ENCODE results near the gene PMFBP1.

PMFBP1 gene, protein sequence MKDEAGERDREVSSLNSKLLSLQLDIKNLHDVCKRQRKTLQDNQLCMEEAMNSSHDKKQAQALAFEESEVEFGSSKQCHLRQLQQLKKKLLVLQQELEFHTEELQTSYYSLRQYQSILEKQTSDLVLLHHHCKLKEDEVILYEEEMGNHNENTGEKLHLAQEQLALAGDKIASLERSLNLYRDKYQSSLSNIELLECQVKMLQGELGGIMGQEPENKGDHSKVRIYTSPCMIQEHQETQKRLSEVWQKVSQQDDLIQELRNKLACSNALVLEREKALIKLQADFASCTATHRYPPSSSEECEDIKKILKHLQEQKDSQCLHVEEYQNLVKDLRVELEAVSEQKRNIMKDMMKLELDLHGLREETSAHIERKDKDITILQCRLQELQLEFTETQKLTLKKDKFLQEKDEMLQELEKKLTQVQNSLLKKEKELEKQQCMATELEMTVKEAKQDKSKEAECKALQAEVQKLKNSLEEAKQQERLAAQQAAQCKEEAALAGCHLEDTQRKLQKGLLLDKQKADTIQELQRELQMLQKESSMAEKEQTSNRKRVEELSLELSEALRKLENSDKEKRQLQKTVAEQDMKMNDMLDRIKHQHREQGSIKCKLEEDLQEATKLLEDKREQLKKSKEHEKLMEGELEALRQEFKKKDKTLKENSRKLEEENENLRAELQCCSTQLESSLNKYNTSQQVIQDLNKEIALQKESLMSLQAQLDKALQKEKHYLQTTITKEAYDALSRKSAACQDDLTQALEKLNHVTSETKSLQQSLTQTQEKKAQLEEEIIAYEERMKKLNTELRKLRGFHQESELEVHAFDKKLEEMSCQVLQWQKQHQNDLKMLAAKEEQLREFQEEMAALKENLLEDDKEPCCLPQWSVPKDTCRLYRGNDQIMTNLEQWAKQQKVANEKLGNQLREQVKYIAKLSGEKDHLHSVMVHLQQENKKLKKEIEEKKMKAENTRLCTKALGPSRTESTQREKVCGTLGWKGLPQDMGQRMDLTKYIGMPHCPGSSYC

GRCh38 chr16:72172105-72173034 lies at the start of gene PMFBP1:
PMFBP1 (minus strand) TSS chr16:72172155; CDS start chr16:72171208, 947 bp downstream.
- no peaks in the 10 kb centered on the region for H3K36me3 ChIP-seq (ENCODE audit: control insufficient read depth, insufficient read depth, low read length)
- H3K4me3 ChIP-seq (ENCODE audit: low read length): no peak within 1 kb of the TSS
- no peaks in the 10 kb centered on the region for H3K4me1 ChIP-seq (ENCODE audit: control insufficient read depth, insufficient read depth, low read length)
- no peak within 1 kb of the TSS for H3K27ac ChIP-seq (ENCODE audit: low read length)
- WGBS (ENCODE audit: insufficient coverage, insufficient read length): no CpG with 5 or more reads among the region's 11 CpGs
- no peaks in the 10 kb centered on the region for H3K9me3 ChIP-seq (ENCODE audit: control insufficient read depth, insufficient read depth, low read length)
- no peaks in the 10 kb centered on the region for H3K27me3 ChIP-seq (ENCODE audit: control insufficient read depth, insufficient read depth, low read length)
- DNase-seq (ENCODE audit: low read depth, low spot score): no peak

- Histone ChIP-seq H3K27me3 (ENCODE audit: control insufficient read depth, insufficient read depth, low read length) (no peaks in the 10 kb centered on the region), H3K27ac (ENCODE audit: low read length) (no peak overlapping the region), H3K4me3 (ENCODE audit: low read length) (no peak overlapping the region), H3K9me3 (ENCODE audit: control insufficient read depth, insufficient read depth, low read length) (no peaks in the 10 kb centered on the region), H3K36me3 (ENCODE audit: control insufficient read depth, insufficient read depth, low read length) (no peaks in the 10 kb centered on the region), H3K4me1 (ENCODE audit: control insufficient read depth, insufficient read depth, low read length) (no peaks in the 10 kb centered on the region)
- WGBS (ENCODE audit: insufficient coverage, insufficient read length): no CpG with 5 or more reads among the region's 5 CpGs
- DNase-seq (ENCODE audit: low read depth, low spot score): no peak
These were observed 49.7 kb upstream of the PMFBP1 start for GRCh38 chr16:72221630-72222024.

DNA sequence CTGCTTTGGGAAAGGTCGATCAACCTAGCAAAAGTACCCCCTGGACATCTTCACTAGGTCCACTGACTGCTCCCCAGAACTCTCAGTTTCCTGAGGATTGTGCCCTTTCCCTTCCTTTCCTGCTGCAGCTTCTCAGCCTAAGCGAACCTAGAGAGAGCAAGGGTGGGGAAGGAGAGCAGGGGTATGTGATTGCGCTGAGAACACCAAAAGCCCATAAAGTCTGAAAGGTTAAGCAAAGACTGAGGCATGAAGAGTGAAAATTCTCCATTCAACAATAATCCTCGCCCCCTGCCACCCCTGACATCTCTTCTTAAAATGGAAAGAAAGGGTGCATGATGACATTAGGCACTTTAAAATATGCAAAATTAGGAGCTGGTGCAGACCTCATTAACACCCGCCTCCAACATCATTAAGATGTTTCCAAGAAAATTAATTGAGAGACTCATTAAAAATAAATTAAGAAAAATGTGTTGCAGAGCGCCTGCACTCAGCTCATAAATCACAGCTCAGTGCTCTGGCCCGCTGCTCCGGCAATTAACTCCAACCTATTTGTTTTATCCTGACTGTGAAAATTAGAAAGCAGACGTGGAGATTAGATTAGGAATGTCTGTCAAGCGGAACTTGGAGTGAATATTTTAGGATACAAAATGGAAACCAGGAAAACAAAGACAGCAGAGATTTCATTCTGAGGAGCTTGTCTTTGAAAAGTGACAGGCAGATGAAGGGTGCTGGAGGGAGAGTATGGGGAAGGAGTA lies 49.1 kb upstream of the PMFBP1 start:
- WGBS (ENCODE audit: insufficient coverage, insufficient read length): no CpG with 5 or more reads among the region's 10 CpGs
- no peaks in the 10 kb centered on the region for H3K4me1 ChIP-seq (ENCODE audit: control insufficient read depth, insufficient read depth, low read length)
- no peak overlapping the region for H3K27ac ChIP-seq (ENCODE audit: low read length)
- no peak overlapping the region for H3K4me3 ChIP-seq (ENCODE audit: low read length)
- DNase-seq (ENCODE audit: low read depth, low spot score): no peak
- H3K36me3 ChIP-seq (ENCODE audit: control insufficient read depth, insufficient read depth, low read length): no peaks in the 10 kb centered on the region
- no peaks in the 10 kb centered on the region for H3K27me3 ChIP-seq (ENCODE audit: control insufficient read depth, insufficient read depth, low read length)
- no peaks in the 10 kb centered on the region for H3K9me3 ChIP-seq (ENCODE audit: control insufficient read depth, insufficient read depth, low read length)

GRCh38 chr16:72219282-72219681 lies 47.3 kb upstream of the PMFBP1 start:
- Histone ChIP-seq H3K27me3 (ENCODE audit: control insufficient read depth, insufficient read depth, low read length) (no peaks in the 10 kb centered on the region), H3K27ac (ENCODE audit: low read length) (no peak overlapping the region), H3K4me1 (ENCODE audit: control insufficient read depth, insufficient read depth, low read length) (no peaks in the 10 kb centered on the region), H3K36me3 (ENCODE audit: control insufficient read depth, insufficient read depth, low read length) (no peaks in the 10 kb centered on the region), H3K4me3 (ENCODE audit: low read length) (no peak overlapping the region), H3K9me3 (ENCODE audit: control insufficient read depth, insufficient read depth, low read length) (no peaks in the 10 kb centered on the region)
- no CpG with 5 or more reads among the region's 8 CpGs for WGBS (ENCODE audit: insufficient coverage, insufficient read length)
- no peak for DNase-seq (ENCODE audit: low read depth, low spot score)

DNA sequence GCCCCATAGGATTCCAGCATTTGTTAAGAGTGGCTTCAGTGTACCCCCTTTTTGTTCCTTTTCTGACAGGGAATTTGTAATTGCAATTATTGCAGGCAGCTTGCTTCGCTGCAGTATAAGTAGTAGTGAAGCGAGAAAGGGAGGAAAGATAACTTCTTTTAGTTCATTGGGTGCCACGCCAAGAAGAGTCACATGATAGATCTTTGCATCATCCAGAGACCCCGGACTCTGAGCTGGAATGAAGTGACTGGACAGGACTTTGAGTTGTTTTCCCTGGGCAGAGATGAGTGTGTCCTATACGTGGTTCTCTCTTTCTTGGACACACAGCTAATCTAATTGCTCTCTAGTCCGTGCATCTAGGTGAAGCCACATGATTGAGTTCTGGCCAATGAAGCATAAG lies 44.8 kb upstream of the PMFBP1 start:
- Histone ChIP-seq H3K36me3 (ENCODE audit: control insufficient read depth, insufficient read depth, low read length) (no peaks in the 10 kb centered on the region), H3K27me3 (ENCODE audit: control insufficient read depth, insufficient read depth, low read length) (no peaks in the 10 kb centered on the region), H3K4me1 (ENCODE audit: control insufficient read depth, insufficient read depth, low read length) (no peaks in the 10 kb centered on the region), H3K4me3 (ENCODE audit: low read length) (no peak overlapping the region), H3K9me3 (ENCODE audit: control insufficient read depth, insufficient read depth, low read length) (no peaks in the 10 kb centered on the region), H3K27ac (ENCODE audit: low read length) (no peak overlapping the region)
- WGBS (ENCODE audit: insufficient coverage, insufficient read length): no CpG with 5 or more reads among the region's 6 CpGs
- no peak for DNase-seq (ENCODE audit: low read depth, low spot score)

DNA sequence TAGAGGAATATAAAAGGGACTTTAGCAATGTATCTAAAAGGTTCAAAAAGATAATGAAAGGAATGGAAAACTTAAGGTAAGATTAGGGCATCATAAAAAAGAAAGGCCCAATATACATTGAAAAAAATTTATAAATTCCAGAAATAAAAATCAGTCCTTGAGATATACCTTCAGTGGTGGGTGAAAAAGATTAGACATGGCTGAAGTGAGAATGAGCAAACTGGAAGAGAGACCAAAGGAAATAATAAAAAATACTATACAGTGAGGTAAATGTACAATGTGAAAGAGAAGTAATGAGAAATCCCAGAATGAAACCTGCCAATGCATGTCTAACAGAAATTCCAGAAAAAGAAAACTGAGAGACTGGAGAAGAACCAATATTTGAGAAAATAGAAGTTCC lies 42.9 kb upstream of the PMFBP1 start:
- Histone ChIP-seq H3K36me3 (ENCODE audit: control insufficient read depth, insufficient read depth, low read length) (no peaks in the 10 kb centered on the region), H3K4me3 (ENCODE audit: low read length) (no peak overlapping the region), H3K4me1 (ENCODE audit: control insufficient read depth, insufficient read depth, low read length) (no peaks in the 10 kb centered on the region), H3K9me3 (ENCODE audit: control insufficient read depth, insufficient read depth, low read length) (no peaks in the 10 kb centered on the region), H3K27ac (ENCODE audit: low read length) (no peak overlapping the region), H3K27me3 (ENCODE audit: control insufficient read depth, insufficient read depth, low read length) (no peaks in the 10 kb centered on the region)
- DNase-seq (ENCODE audit: low read depth, low spot score): no peak

- no peak for DNase-seq (ENCODE audit: low read depth, low spot score)
- 0 out of 2 replicates have a peak, but pooled peaks cover 2% of the 10 kb centered on the region for H3K4me1 ChIP-seq (ENCODE audit: control insufficient read depth, insufficient read depth, low read length)
- H3K4me3 ChIP-seq (ENCODE audit: low read length): no peak overlapping the region
- H3K27me3 ChIP-seq (ENCODE audit: control insufficient read depth, insufficient read depth, low read length): no peaks in the 10 kb centered on the region; the same call in 1 of the 2 replicates
- no peaks in the 10 kb centered on the region for H3K9me3 ChIP-seq (ENCODE audit: control insufficient read depth, insufficient read depth, low read length)
- no peaks in the 10 kb centered on the region for H3K36me3 ChIP-seq (ENCODE audit: control insufficient read depth, insufficient read depth, low read length)
- no peak overlapping the region for H3K27ac ChIP-seq (ENCODE audit: low read length)
These were observed 39.2 kb upstream of the PMFBP1 start for GRCh38 chr16:72211110-72211509.

DNA sequence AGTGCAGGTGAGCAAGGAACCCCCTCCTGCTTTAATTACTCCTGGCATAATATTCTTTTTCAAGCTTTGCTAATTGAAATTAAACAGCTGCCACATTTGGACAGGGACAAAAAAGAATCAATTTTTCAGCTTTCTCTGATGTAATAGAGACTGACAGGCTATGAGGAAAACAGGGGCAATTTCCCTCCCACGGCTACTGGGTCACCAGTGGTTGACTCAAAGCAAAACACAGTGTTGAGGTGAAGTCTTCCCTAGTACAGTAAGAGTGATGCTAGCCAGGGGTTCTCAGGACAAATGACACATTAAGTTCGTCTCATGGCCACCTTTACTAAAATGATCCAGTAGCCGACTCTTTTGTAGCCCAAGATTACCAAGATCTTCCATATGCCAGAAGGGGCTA lies 38.6 kb upstream of the PMFBP1 start:
- H3K9me3 ChIP-seq (ENCODE audit: control insufficient read depth, insufficient read depth, low read length): no peaks in the 10 kb centered on the region
- no peak overlapping the region for H3K27ac ChIP-seq (ENCODE audit: low read length)
- no CpG with 5 or more reads among the region's 3 CpGs for WGBS (ENCODE audit: insufficient coverage, insufficient read length)
- H3K4me3 ChIP-seq (ENCODE audit: low read length): no peak overlapping the region
- H3K36me3 ChIP-seq (ENCODE audit: control insufficient read depth, insufficient read depth, low read length): no peaks in the 10 kb centered on the region
- no peak for DNase-seq (ENCODE audit: low read depth, low spot score)
- no peaks in the 10 kb centered on the region; the same call in 1 of the 2 replicates for H3K27me3 ChIP-seq (ENCODE audit: control insufficient read depth, insufficient read depth, low read length)
- 0 out of 2 replicates have a peak, but pooled peaks cover 2% of the 10 kb centered on the region for H3K4me1 ChIP-seq (ENCODE audit: control insufficient read depth, insufficient read depth, low read length)

- DNase-seq (ENCODE audit: low read depth, low spot score): no peak
- H3K9me3 ChIP-seq (ENCODE audit: control insufficient read depth, insufficient read depth, low read length): no peaks in the 10 kb centered on the region
- no peak overlapping the region for H3K4me3 ChIP-seq (ENCODE audit: low read length)
- H3K27me3 ChIP-seq (ENCODE audit: control insufficient read depth, insufficient read depth, low read length): no peaks in the 10 kb centered on the region; the same call in 1 of the 2 replicates
- H3K4me1 ChIP-seq (ENCODE audit: control insufficient read depth, insufficient read depth, low read length): 0 out of 2 replicates have a peak, but pooled peaks cover 2% of the 10 kb centered on the region
- WGBS (ENCODE audit: insufficient coverage, insufficient read length): no CpG with 5 or more reads among the region's 3 CpGs
- no peak overlapping the region for H3K27ac ChIP-seq (ENCODE audit: low read length)
- H3K36me3 ChIP-seq (ENCODE audit: control insufficient read depth, insufficient read depth, low read length): no peaks in the 10 kb centered on the region
These were observed 38.1 kb upstream of the PMFBP1 start for GRCh38 chr16:72210072-72210471.

All from iPS DF 6.9 (cell line).